Activated CD8-positive, alpha-beta memory T cell treated with anti-CD3 and anti-CD28 coated beads, Interleukin-2, amount 50 U/mL, for 1 hour (primary cell): ENCODE data around the gene EYA4.

ENCODE experiments used
- DNase-seq: peaks from one replicate; pipeline ENCODE4 v3.0.0-alpha.2; 2020; ENCODE audit errors: extremely low read depth

The EYA4 gene

GRCh38 chr6:133404151-133404550, 163.0 kb downstream of the EYA4 start:
- no peak for DNase-seq

GRCh38 chr6:133404728-133405127, 163.6 kb downstream of the EYA4 start:
- no peak for DNase-seq

- DNase-seq = no peak
Observed at GRCh38 chr6:133407320-133408100, 166.4 kb downstream of the EYA4 start.

GRCh38 chr6:133408132-133408531, 167.0 kb downstream of the EYA4 start:
- DNase-seq = no peak

- no peak for DNase-seq
Observed at GRCh38 chr6:133408543-133408942, 167.4 kb downstream of the EYA4 start.

GRCh38 chr6:133410638-133411435, 169.7 kb downstream of the EYA4 start:
- DNase-seq = no peak

GRCh38 chr6:133411757-133412156, 170.6 kb downstream of the EYA4 start:
- no peak for DNase-seq

GRCh38 chr6:133415262-133415661, 174.1 kb downstream of the EYA4 start:
- DNase-seq = no peak

- no peak for DNase-seq
Observed at GRCh38 chr6:133418108-133418507, 177.0 kb downstream of the EYA4 start.

GRCh38 chr6:133423242-133423641, 182.1 kb downstream of the EYA4 start:
- no peak for DNase-seq

- DNase-seq = no peak
Observed at GRCh38 chr6:133424359-133424758, 183.2 kb downstream of the EYA4 start.

GRCh38 chr6:133426038-133426437, 184.9 kb downstream of the EYA4 start:
- no peak for DNase-seq

GRCh38 chr6:133428295-133428694, 187.1 kb downstream of the EYA4 start:
- no peak for DNase-seq

GRCh38 chr6:133430530-133430929, 189.4 kb downstream of the EYA4 start:
- no peak for DNase-seq

GRCh38 chr6:133431031-133431430, 189.9 kb downstream of the EYA4 start:
- no peak for DNase-seq

GRCh38 chr6:133432021-133432989, 191.1 kb downstream of the EYA4 start:
- DNase-seq = no peak

- DNase-seq = no peak
Observed at GRCh38 chr6:133435065-133435728, 194.0 kb downstream of the EYA4 start.

GRCh38 chr6:133436652-133437051, 195.5 kb downstream of the EYA4 start:
- no peak for DNase-seq

GRCh38 chr6:133441491-133441890, 200.3 kb downstream of the EYA4 start:
- no peak for DNase-seq

GRCh38 chr6:133446789-133447188, 205.6 kb downstream of the EYA4 start:
- DNase-seq = no peak

- no peak for DNase-seq
Observed at GRCh38 chr6:133447924-133448323, 206.8 kb downstream of the EYA4 start.
